C4-2B (cell line): Measurements from ENCODE around the gene HLX.

ENCODE experiments used
- H3K27ac ChIP-seq: fragments of 450-650 bp; 2 replicates; pipeline ENCODE4 v1.5.1; 2017
- CTCF ChIP-seq: fragments of 450-650 bp; conservative IDR thresholded peaks from 2 replicates; pipeline ENCODE4 v1.5.1; 2017; ENCODE audit warnings: mild to moderate bottlenecking
- ZFX ChIP-seq: fragments of 450-650 bp; IDR thresholded peaks from 2 replicates; pipeline ENCODE4 v1.6.1; 2017

HLX gene

DNA sequence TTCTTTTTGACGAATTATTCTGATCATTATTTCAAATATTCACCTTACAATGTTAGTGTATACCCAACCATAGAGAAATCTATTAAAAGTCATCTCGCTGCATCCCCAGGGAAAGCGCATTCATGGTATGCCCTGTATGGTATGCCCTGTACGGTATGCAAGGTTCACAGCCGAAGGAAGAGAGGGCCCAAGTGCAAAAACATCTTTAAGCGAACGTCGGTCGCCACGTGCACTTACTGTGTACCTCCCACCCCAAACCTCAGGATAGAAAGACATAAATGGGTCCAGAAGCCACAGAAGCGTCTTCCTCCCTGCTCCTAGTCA is 14.4 kb downstream of the HLX start:
- TF ChIP-seq ZFX (no peak), CTCF (no peak)
- H3K27ac ChIP-seq: no peak overlapping the region

- TF ChIP-seq ZFX: no peak
- no peak for TF ChIP-seq CTCF
- no peak overlapping the region for H3K27ac ChIP-seq
Measured at GRCh38 chr1:220894025-220894923, 15.0 kb downstream of the HLX start.

- TF ChIP-seq ZFX: no peak
- TF ChIP-seq CTCF: no peak
- H3K27ac ChIP-seq: no peak overlapping the region
Measured at GRCh38 chr1:220894924-220895256, 15.6 kb downstream of the HLX start.

DNA sequence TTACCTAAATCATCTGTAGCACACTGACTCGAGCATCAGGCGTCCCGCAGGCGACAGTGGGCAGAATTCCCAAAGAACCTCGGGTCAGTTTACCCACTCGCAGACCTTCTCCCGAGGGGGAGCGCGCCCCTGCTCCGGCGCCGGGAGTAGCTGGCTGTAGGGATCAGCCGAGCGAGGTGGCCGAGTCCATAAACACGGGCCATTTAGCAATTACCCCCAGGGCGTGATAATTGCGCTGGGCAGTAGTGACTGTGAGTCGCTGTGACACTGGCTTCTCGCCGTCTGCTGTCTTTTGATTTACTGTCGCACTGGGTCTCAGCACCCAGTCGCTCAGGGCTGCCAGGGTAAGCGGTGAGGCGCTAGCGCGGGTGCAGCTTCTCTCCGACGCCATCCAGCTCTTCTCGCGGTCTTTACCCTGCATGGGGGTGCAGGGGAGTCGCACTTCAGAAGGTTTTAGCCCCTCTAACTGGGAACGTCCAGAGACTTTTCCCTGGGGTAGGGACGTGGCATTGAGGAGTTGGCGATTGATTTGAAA is 16.2 kb downstream of the HLX start:
- H3K27ac ChIP-seq: no peak overlapping the region
- TF ChIP-seq CTCF: no peak
- TF ChIP-seq ZFX: no peak

- H3K27ac ChIP-seq: no peak overlapping the region
- no peak for TF ChIP-seq ZFX
- no peak for TF ChIP-seq CTCF
Measured at GRCh38 chr1:220896092-220896491, 16.8 kb downstream of the HLX start.

DNA sequence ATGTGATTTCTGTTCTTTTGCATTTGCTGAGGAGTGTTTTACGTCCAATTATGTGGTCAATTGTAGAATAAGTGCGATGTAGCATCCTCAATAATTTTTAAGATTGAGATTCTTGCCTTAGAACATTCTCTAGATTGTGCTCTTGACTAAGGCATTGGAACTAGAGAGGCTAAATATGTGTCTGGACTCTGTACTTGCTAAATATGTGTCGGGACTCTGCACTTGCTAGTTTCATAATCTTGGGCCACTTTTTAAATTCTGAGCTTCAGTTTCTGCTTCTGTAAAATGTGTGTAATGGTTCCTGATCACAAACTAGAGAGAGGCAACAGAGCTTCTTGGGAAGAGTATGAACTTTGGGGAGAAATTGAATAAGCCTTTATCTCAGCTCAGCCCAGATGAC is 21.6 kb downstream of the HLX start:
- H3K27ac ChIP-seq: no peak overlapping the region
- TF ChIP-seq ZFX: no peak
- no peak for TF ChIP-seq CTCF

- TF ChIP-seq CTCF (no peak), ZFX (no peak)
- H3K27ac ChIP-seq: no peak overlapping the region
Measured at GRCh38 chr1:220901881-220902280, 22.6 kb downstream of the HLX start.
